Measurements from ENCODE around the gene PSMD13. TPM values are rescaled to one million over a fixed set of nuclear protein-coding genes. Genes with fewer than 3 reads are reported as not detected.

Gene PSMD13
- total and polyA plus RNA-seq, 3 experiments from 2014 or later: 218 to 237 (median 235) TPM

DNA sequence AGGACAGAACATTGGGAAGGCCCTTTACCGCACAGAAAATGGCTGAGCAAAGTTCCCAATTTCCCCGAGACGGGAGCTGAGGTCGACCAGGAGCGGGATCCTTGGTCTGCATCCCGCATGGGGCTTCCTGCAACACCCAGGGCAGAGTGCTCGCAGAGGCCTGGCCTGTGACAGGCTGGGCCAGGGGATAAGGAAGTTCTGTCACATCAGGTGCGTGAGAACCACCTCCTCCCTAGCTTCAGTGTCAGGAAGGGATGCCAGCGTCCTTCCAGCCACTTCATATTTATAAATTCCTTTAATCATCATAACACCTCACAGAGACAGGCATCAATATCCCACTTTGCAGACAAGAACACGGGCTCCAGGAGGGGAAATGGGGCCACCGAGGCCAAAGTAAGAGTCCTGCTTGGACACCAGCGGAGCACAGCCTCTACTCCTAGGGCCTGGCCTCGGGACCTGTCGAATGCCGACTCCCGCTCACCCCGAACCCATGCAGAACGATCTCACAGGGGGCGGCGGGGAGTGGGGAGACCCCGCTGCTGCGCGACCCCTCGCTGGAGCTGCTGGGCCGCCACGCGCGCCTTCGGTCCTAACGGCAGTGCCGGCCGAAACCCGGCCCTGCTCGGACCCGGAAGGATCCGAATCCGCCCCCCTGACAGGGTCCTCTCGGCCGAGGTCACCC is 30.1 kb upstream of the PSMD13 start:
- no peak for DNase-seq
- Mint-ChIP-seq H3K4me1 (peaks cover 53 to 83% (median 59%) of the 10 kb centered on the region in 3 donors), H3K36me3 (peaks cover 0 to 81% (median 0%) of the 10 kb centered on the region in 3 donors), H3K27me3 (peaks cover 0 to 8% of the 10 kb centered on the region in 2 donors), H3K4me3 (peak overlapping the region; percentile 95 to 100 (median 98)), H3K9me3 (peaks cover 0 to 3% (median 0%) of the 10 kb centered on the region in 5 donors), H3K27ac (peak overlapping the region; percentile 97 to 100 (median 99))
- H3K36me3 ChIP-seq (ENCODE audit: insufficient read depth, low read length): peaks cover 55% of the 10 kb centered on the region
- peaks cover 65% of the 10 kb centered on the region for H3K4me1 ChIP-seq (ENCODE audit: insufficient read depth, low read length)
- POLR2A ChIA-PET: interaction anchor here (0.6 to 2.8 kb wide), 21 partner anchors 9 to 370 kb away, joined by 3 to 28 read pairs (median 7); partner anchors contain the start of genes PGGHG, PHRF1, PSMD13 and PTDSS2
- H3K27ac ChIP-seq (ENCODE audit: low read depth, low read length): peak overlapping the region; percentile 93
- H3K9me3 ChIP-seq (ENCODE audit: low read length): no peaks in the 10 kb centered on the region
- no peaks in the 10 kb centered on the region for H3K27me3 ChIP-seq (ENCODE audit: insufficient read depth, low read length, poor library complexity, severe bottlenecking)
- CTCF ChIA-PET: interaction anchor here (0.8 to 2.5 kb wide), 16 partner anchors 9 to 312 kb away, joined by 3 to 10 read pairs (median 4); partner anchors contain the start of genes PSMD13, PTDSS2 and SIRT3
- H3K4me3 ChIP-seq (ENCODE audit: low read length): peak overlapping the region; percentile 83

GRCh38 chr11:207208-207862 is 29.4 kb upstream of the PSMD13 start, which contains the start of the genes BET1L and RIC8A:
TSS of gene BET1L (minus strand) at chr11:207399. CDS start at chr11:207321, 78 bp downstream.
TSS of gene RIC8A (plus strand) at chr11:207708. CDS start at chr11:208855, 1,147 bp downstream.
- H3K4me3 ChIP-seq (ENCODE audit: low read length): peak within 1 kb of the TSS; percentile 83
- POLR2A ChIA-PET: interaction anchor here (0.6 to 2.8 kb wide), 27 partner anchors 9 to 612 kb away, joined by 3 to 28 read pairs (median 6); partner anchors contain the start of genes ANO9, PGGHG, PHRF1 and PNPLA2
- peaks cover 0 to 3% (median 0%) of the 10 kb centered on the region in 5 donors for H3K9me3 Mint-ChIP-seq
- no peaks in the 10 kb centered on the region for H3K9me3 ChIP-seq (ENCODE audit: low read length)
- H3K27me3 ChIP-seq (ENCODE audit: insufficient read depth, low read length, poor library complexity, severe bottlenecking): no peaks in the 10 kb centered on the region
- peaks cover 0 to 8% of the 10 kb centered on the region in 2 donors for H3K27me3 Mint-ChIP-seq
- peak within 1 kb of the TSS; percentile 95 to 100 (median 98) for H3K4me3 Mint-ChIP-seq
- peaks cover 62% of the 10 kb centered on the region for H3K36me3 ChIP-seq (ENCODE audit: insufficient read depth, low read length)
- CTCF ChIA-PET: interaction anchor here (0.8 to 2.5 kb wide), 15 partner anchors 9 to 312 kb away, joined by 3 to 10 read pairs (median 4); partner anchors contain the start of genes PSMD13, PTDSS2 and SIRT3
- H3K4me1 Mint-ChIP-seq: peaks cover 48 to 76% (median 55%) of the 10 kb centered on the region in 3 donors
- peak within 1 kb of the TSS; percentile 93 for H3K27ac ChIP-seq (ENCODE audit: low read depth, low read length)
- peak within 1 kb of the TSS; percentile 99 to 100 (median 100) for H3K27ac Mint-ChIP-seq
- H3K36me3 Mint-ChIP-seq: peaks cover 0 to 83% (median 0%) of the 10 kb centered on the region in 3 donors
- H3K4me1 ChIP-seq (ENCODE audit: insufficient read depth, low read length): peaks cover 58% of the 10 kb centered on the region
- peak; percentile 96 to 99 (median 97) for DNase-seq

DNA sequence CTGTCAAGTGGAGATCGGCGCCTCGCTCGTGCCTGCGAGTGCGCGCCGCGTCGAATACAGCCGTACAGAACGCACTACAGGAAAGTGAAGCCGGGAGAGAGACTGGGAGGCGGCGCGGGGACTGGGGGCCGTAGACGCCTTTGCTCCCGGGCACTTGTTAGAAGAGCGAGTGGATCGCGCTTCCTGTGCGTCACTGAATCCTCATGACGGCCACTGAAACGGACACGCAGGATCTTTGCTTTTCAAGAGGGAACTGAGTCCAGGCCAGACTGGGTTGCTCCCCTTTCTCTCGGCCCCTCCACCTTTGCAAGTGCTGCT is 29.0 kb upstream of the PSMD13 start:
- Mint-ChIP-seq H3K36me3 (peaks cover 0 to 83% (median 0%) of the 10 kb centered on the region in 3 donors), H3K4me3 (peak overlapping the region; percentile 95 to 100 (median 98)), H3K9me3 (peaks cover 0 to 3% (median 0%) of the 10 kb centered on the region in 5 donors), H3K27me3 (peaks cover 0 to 8% of the 10 kb centered on the region in 2 donors), H3K4me1 (peaks cover 45 to 72% (median 50%) of the 10 kb centered on the region in 3 donors), H3K27ac (peak overlapping the region; percentile 99 to 100 (median 100))
- no peaks in the 10 kb centered on the region for H3K27me3 ChIP-seq (ENCODE audit: insufficient read depth, low read length, poor library complexity, severe bottlenecking)
- peak overlapping the region; percentile 80 for H3K4me3 ChIP-seq (ENCODE audit: low read length)
- CTCF ChIA-PET: interaction anchor here (0.9 to 2.5 kb wide), 8 partner anchors 29 to 244 kb away, joined by 4 to 10 read pairs (median 6); partner anchors contain the start of genes PSMD13, PTDSS2 and SIRT3
- no peaks in the 10 kb centered on the region for H3K9me3 ChIP-seq (ENCODE audit: low read length)
- H3K36me3 ChIP-seq (ENCODE audit: insufficient read depth, low read length): peaks cover 67% of the 10 kb centered on the region
- POLR2A ChIA-PET: interaction anchor here (0.7 to 2.8 kb wide), 26 partner anchors 9 to 611 kb away, joined by 3 to 28 read pairs (median 6); partner anchors contain the start of genes ANO9, PGGHG, PHRF1 and PNPLA2
- peaks cover 54% of the 10 kb centered on the region for H3K4me1 ChIP-seq (ENCODE audit: insufficient read depth, low read length)
- no peak for DNase-seq
- peak overlapping the region; percentile 93 for H3K27ac ChIP-seq (ENCODE audit: low read depth, low read length)

GRCh38 chr11:208181-208916 is 28.4 kb upstream of the PSMD13 start:
- peaks cover 0 to 83% (median 2%) of the 10 kb centered on the region in 3 donors for H3K36me3 Mint-ChIP-seq
- CTCF ChIA-PET: interaction anchor here (1.1 to 2.5 kb wide), 6 partner anchors 42 to 330 kb away, joined by 3 to 8 read pairs (median 4); partner anchors contain the start of gene LRRC56

GRCh38 chr11:208917-209260 is 27.9 kb upstream of the PSMD13 start:
- peaks cover 0 to 3% (median 0%) of the 10 kb centered on the region in 5 donors for H3K9me3 Mint-ChIP-seq
- peaks cover 35 to 61% (median 39%) of the 10 kb centered on the region in 3 donors for H3K4me1 Mint-ChIP-seq
- DNase-seq: no peak
- H3K27me3 ChIP-seq (ENCODE audit: insufficient read depth, low read length, poor library complexity, severe bottlenecking): no peaks in the 10 kb centered on the region
- H3K36me3 Mint-ChIP-seq: peaks cover 0 to 83% (median 4%) of the 10 kb centered on the region in 3 donors
- H3K27ac Mint-ChIP-seq: peak overlapping the region in 7 of 8 donors; percentile 94 to 100 (median 99)
- H3K4me3 ChIP-seq (ENCODE audit: low read length): peak overlapping the region; percentile 80
- H3K4me1 ChIP-seq (ENCODE audit: insufficient read depth, low read length): peaks cover 43% of the 10 kb centered on the region
- ChIA-PET CTCF (interaction anchor here (1.1 to 2.1 kb wide), 4 partner anchors 73 to 329 kb away, joined by 3 to 8 read pairs (median 3); partner anchors contain the start of gene LRRC56), POLR2A (interaction anchor here (2.8 kb wide), 1 partner anchor 79 kb away, joined by 14 read pairs; the partner anchor contains the start of gene PGGHG)
- peaks cover 0 to 8% of the 10 kb centered on the region in 2 donors for H3K27me3 Mint-ChIP-seq
- H3K9me3 ChIP-seq (ENCODE audit: low read length): no peaks in the 10 kb centered on the region
- peaks cover 65% of the 10 kb centered on the region for H3K36me3 ChIP-seq (ENCODE audit: insufficient read depth, low read length)
- H3K4me3 Mint-ChIP-seq: peak overlapping the region; percentile 95 to 100 (median 98)
- H3K27ac ChIP-seq (ENCODE audit: low read depth, low read length): peak overlapping the region; percentile 93

More at GRCh38 chr11:208181-208916, 28.4 kb upstream of the PSMD13 start:
- Histone ChIP-seq H3K9me3 (ENCODE audit: low read length) (no peaks in the 10 kb centered on the region), H3K36me3 (ENCODE audit: insufficient read depth, low read length) (peaks cover 68% of the 10 kb centered on the region), H3K4me1 (ENCODE audit: insufficient read depth, low read length) (peaks cover 48% of the 10 kb centered on the region), H3K4me3 (ENCODE audit: low read length) (peak overlapping the region; percentile 80), H3K27ac (ENCODE audit: low read depth, low read length) (peak overlapping the region; percentile 93), H3K27me3 (ENCODE audit: insufficient read depth, low read length, poor library complexity, severe bottlenecking) (no peaks in the 10 kb centered on the region)
- H3K27ac Mint-ChIP-seq: peak overlapping the region; percentile 99 to 100 (median 100)
- peaks cover 0 to 3% (median 0%) of the 10 kb centered on the region in 5 donors for H3K9me3 Mint-ChIP-seq
- POLR2A ChIA-PET: interaction anchor here (1.2 to 2.8 kb wide), 5 partner anchors 29 to 360 kb away, joined by 3 to 28 read pairs (median 14); partner anchors contain the start of genes PGGHG, PSMD13 and SIRT3
- peaks cover 40 to 66% (median 45%) of the 10 kb centered on the region in 3 donors for H3K4me1 Mint-ChIP-seq
- H3K27me3 Mint-ChIP-seq: peaks cover 0 to 8% of the 10 kb centered on the region in 2 donors
- peak overlapping the region; percentile 95 to 100 (median 98) for H3K4me3 Mint-ChIP-seq
- DNase-seq: peak; percentile 80 to 87 (median 83)

DNA sequence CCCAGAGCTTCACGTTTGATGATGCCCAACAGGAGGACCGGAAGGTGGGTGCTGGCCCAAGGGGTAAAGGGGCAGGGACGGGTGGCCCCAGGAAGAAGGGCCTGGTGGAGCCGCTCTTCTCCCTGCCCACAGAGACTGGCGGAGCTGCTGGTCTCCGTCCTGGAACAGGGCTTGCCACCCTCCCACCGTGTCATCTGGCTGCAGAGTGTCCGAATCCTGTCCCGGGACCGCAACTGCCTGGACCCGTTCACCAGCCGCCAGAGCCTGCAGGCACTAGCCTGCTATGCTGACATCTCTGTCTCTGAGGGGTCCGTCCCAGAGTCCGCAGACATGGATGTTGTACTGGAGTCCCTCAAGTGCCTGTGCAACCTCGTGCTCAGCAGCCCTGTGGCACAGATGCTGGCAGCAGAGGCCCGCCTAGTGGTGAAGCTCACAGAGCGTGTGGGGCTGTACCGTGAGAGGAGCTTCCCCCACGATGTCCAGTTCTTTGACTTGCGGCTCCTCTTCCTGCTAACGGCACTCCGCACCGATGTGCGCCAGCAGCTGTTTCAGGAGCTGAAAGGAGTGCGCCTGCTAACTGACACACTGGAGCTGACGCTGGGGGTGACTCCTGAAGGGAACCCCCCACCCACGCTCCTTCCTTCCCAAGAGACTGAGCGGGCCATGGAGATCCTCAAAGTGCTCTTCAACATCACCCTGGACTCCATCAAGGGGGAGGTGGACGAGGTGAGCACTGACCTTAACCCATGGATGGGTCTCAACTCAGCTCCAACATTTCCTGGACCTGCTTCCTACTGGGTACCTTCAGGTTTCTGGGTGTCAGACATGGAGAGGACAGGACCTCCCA is 27.3 kb upstream of the PSMD13 start:
- Histone ChIP-seq H3K4me3 (ENCODE audit: low read length) (peak overlapping the region; percentile 80), H3K36me3 (ENCODE audit: insufficient read depth, low read length) (peaks cover 65% of the 10 kb centered on the region), H3K27ac (ENCODE audit: low read depth, low read length) (peak overlapping the region; percentile 93), H3K27me3 (ENCODE audit: insufficient read depth, low read length, poor library complexity, severe bottlenecking) (no peaks in the 10 kb centered on the region), H3K4me1 (ENCODE audit: insufficient read depth, low read length) (peaks cover 37% of the 10 kb centered on the region), H3K9me3 (ENCODE audit: low read length) (no peaks in the 10 kb centered on the region)
- ChIA-PET CTCF (interaction anchor here (1.1 to 1.2 kb wide), 3 partner anchors 106 to 328 kb away, joined by 3 read pairs; partner anchors contain the start of gene LRRC56), POLR2A (interaction anchor here (2.8 kb wide), 1 partner anchor 78 kb away, joined by 14 read pairs; the partner anchor contains the start of gene PGGHG)
- peaks cover 0 to 83% (median 5%) of the 10 kb centered on the region in 3 donors for H3K36me3 Mint-ChIP-seq
- H3K9me3 Mint-ChIP-seq: peaks cover 0 to 3% (median 0%) of the 10 kb centered on the region in 5 donors
- no peak for DNase-seq
- H3K4me3 Mint-ChIP-seq: peak overlapping the region; percentile 95 to 100 (median 98)
- peaks cover 0 to 8% of the 10 kb centered on the region in 2 donors for H3K27me3 Mint-ChIP-seq
- peaks cover 28 to 55% (median 36%) of the 10 kb centered on the region in 3 donors for H3K4me1 Mint-ChIP-seq
- H3K27ac Mint-ChIP-seq: peak overlapping the region; percentile 24 to 100 (median 99)

Measured in CD8-positive, alpha-beta memory T cell (primary cell).